ENCODE results near the gene QSOX1. TPM values are rescaled to one million over a fixed set of nuclear protein-coding genes. Genes with fewer than 3 reads are reported as not detected.

Gene QSOX1
- total and polyA plus RNA-seq, 2 of the 4 experiments (the other 2 are of a cell fraction): 102 to 791 TPM

DNA sequence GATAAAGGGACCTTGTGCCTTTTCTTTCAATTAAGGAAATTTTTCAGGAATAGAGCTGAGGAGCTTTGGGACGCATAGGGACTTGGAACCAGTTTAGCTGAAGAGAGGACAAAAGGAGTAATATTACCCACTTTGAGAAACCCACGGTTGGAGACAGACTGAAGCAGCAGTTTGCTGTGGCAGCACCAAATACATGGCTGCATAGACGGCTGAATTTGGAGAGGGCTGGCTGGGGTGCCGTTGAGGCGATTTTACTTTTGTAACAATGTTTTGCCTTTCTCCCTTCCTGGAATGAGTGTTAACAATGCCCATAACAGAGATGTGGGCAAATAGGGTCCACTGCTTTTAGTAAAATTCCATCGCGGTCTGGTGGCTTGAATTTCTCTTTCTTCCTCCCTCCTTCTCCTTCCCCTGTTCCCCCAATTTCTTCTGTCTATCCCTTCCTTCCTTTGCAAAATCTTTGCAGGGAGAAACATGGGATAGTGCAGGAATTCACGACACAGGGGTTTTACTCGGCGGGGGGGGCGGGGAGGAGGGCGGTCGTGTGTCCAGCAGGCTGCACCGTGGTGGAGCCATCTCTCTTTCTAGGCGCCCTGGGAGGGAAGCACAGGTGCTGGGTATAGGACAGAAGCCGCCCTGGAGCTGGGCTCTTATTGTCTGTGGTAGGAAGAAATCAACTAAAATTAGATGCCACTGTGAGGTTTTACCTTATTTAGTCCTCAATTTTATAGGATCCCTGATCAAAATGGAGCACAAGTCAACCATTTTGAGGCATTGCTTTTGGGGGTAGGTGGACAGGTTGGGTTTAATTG is 82.2 kb downstream of the QSOX1 start (continued):
- TF ChIP-seq, protein P1, sequence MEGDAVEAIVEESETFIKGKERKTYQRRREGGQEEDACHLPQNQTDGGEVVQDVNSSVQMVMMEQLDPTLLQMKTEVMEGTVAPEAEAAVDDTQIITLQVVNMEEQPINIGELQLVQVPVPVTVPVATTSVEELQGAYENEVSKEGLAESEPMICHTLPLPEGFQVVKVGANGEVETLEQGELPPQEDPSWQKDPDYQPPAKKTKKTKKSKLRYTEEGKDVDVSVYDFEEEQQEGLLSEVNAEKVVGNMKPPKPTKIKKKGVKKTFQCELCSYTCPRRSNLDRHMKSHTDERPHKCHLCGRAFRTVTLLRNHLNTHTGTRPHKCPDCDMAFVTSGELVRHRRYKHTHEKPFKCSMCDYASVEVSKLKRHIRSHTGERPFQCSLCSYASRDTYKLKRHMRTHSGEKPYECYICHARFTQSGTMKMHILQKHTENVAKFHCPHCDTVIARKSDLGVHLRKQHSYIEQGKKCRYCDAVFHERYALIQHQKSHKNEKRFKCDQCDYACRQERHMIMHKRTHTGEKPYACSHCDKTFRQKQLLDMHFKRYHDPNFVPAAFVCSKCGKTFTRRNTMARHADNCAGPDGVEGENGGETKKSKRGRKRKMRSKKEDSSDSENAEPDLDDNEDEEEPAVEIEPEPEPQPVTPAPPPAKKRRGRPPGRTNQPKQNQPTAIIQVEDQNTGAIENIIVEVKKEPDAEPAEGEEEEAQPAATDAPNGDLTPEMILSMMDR (conservative IDR thresholded peaks at IDR 0.05; ENCODE audit: low read depth, low read length): no peak

DNA sequence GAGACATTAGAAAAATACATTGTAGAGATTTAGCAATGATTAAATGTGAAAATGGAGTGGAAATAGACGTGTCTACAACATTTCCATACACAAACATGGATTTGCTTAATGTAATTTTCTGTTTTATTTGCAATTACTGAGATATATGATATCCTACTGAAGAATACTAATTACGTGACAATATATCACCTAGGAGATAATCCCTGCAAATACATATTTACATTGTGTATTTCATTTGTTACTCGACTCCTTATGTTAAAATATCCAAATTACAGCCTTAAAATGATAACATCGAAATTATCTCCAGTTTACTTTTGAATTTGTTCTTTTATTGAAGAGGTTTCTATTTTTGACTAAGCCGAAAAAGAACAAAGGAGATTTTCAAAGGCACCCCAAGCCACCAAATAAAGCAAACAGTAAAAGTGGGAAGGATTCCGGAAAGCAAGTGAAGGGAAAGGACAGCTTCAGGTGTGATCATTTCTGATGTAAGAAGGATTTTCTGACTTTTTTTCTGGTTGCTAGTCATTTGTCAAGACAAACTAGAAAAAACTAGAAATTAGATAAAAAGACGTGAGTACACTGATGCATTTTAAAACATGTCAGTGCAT is 83.3 kb downstream of the QSOX1 start:
- dilution Hi-C loops (cut with HindIII; ENCODE audit: low sequenced_read_pairs, unreplicated experiment): no loop called here
- Histone ChIP-seq H3K4me1 (ENCODE audit: control insufficient read depth, insufficient read depth, low read length) (no peaks in the 10 kb centered on the region; the same call in 1 of the 2 replicates), H3K9ac (ENCODE audit: low read depth, low read length) (no peak overlapping the region), H3K14ac (replicated peaks; ENCODE audit: low read depth, low read length) (no peak overlapping the region), H4K20me1 (ENCODE audit: insufficient read depth, low read length) (peaks cover 24% of the 10 kb centered on the region), H3K9me1 (ENCODE audit: insufficient read depth, low read length) (no peaks in the 10 kb centered on the region), H3K27me3 (ENCODE audit: control insufficient read depth, insufficient read depth, low read length) (peaks cover 88% of the 10 kb centered on the region), H3K4me3 (ENCODE audit: insufficient read depth, low read depth, low read length) (no peak overlapping the region), H2AK5ac (ENCODE audit: low read depth, low read length) (no peak overlapping the region), H3K18ac (ENCODE audit: low read depth, low read length) (no peak overlapping the region), H2BK5ac (ENCODE audit: low read depth, low read length, poor library complexity, severe bottlenecking) (no peak overlapping the region), H3K56ac (ENCODE audit: extremely low read depth, insufficient read depth, low read length) (no peak overlapping the region), H3K4me2 (ENCODE audit: low read depth, low read length) (no peak overlapping the region), H2AK9ac (replicated peaks; ENCODE audit: low read depth, low read length, poor library complexity) (no peak overlapping the region), H3K9me3 (ENCODE audit: control insufficient read depth, insufficient read depth, low read length) (peaks cover 9% of the 10 kb centered on the region), H4K91ac (ENCODE audit: insufficient read depth, low read depth, low read length) (no peak overlapping the region), H3K4ac (ENCODE audit: low read depth, low read length) (no peak overlapping the region), H2AFZ (replicated peaks; ENCODE audit: low read length, poor library complexity) (no peak overlapping the region), H3K79me1 (ENCODE audit: low read depth in 1 of 2, low read length in 2 of 2) (no peaks in the 10 kb centered on the region), H3K27ac (ENCODE audit: insufficient read depth, low read length) (no peak overlapping the region), H2BK20ac (ENCODE audit: low read depth, low read length) (no peak overlapping the region), H3K23ac (ENCODE audit: low read depth, low read length) (no peak overlapping the region), H2BK120ac (ENCODE audit: low read depth, low read length) (no peak overlapping the region), H2BK15ac (ENCODE audit: low read depth, low read length) (no peak overlapping the region), H4K8ac (ENCODE audit: low read depth in 2 of 2, low read length in 2 of 2) (no peak overlapping the region), H4K5ac (ENCODE audit: low read depth, low read length) (no peak overlapping the region), H3K36me3 (ENCODE audit: control insufficient read depth, insufficient read depth, low read length) (no peaks in the 10 kb centered on the region)
- ATAC-seq (ENCODE audit: low read depth): no peak
- intact Hi-C loops (cut with micrococcal nuclease): no loop called here
- CTCF ChIA-PET: no interaction called here
- BruUV-seq (replicated peaks): no TSS peak
- in situ Hi-C loops (cut with MboI; ENCODE audit: low sequenced_read_pairs): no loop called here
- no peak for DNase-seq
- POLR2A ChIA-PET (ENCODE audit: unreplicated experiment): no interaction called here
- WGBS, 2 experiments (ENCODE audit: extremely low coverage in 2 of 2, insufficient read length in 1 of 2): no CpG with 5 or more reads among the region's 7 CpGs
- TF ChIP-seq, protein P2, sequence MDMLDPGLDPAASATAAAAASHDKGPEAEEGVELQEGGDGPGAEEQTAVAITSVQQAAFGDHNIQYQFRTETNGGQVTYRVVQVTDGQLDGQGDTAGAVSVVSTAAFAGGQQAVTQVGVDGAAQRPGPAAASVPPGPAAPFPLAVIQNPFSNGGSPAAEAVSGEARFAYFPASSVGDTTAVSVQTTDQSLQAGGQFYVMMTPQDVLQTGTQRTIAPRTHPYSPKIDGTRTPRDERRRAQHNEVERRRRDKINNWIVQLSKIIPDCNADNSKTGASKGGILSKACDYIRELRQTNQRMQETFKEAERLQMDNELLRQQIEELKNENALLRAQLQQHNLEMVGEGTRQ (IDR thresholded peaks at IDR 0.05; ENCODE audit: low read depth, low read length): no peak
- TF ChIP-seq CHD1 (IDR thresholded peaks at IDR 0.05; ENCODE audit: low read depth, low read length) (no peak), MAZ (IDR thresholded peaks at IDR 0.05; ENCODE audit: borderline replicate concordance, low read depth, low read length) (no peak), SMC3 (IDR thresholded peaks at IDR 0.05; ENCODE audit: low read depth, low read length) (no peak), RAD21 (IDR thresholded peaks at IDR 0.05; ENCODE audit: low read length) (no peak), POLR2A (IDR thresholded peaks at IDR 0.05; ENCODE audit: low read depth, low read length) (no peak), FOS (IDR thresholded peaks at IDR 0.05; ENCODE audit: low read depth, low read length) (no peak), NFE2L2 (IDR thresholded peaks at IDR 0.05; ENCODE audit: low read depth, low read length) (no peak), RFX5 (IDR thresholded peaks at IDR 0.05; ENCODE audit: low read depth, low read length) (no peak), CEBPB (IDR thresholded peaks at IDR 0.05; ENCODE audit: low read depth, low read length) (no peak)
- TF ChIP-seq, protein P1 (conservative IDR thresholded peaks at IDR 0.05; ENCODE audit: low read depth, low read length): no peak
